MCF 10A (cell line): ENCODE data around the gene CARD9. TPM values are rescaled to one million over a fixed set of nuclear protein-coding genes. Genes with fewer than 3 reads are reported as not detected.

Experiments
- BruUV-seq: library from RNA; stranded (reverse); fragments of 400-500 nt; replicated peaks from 2 replicates; lab custom pipeline; 2021; lab: Mats Ljungman, UMichigan
- CTCF ChIA-PET: fragments of 300-600 bp; sonication (Branson Sonifier 250); formaldehyde crosslinking; extraction: SDS; loops from one replicate; lab custom pipeline; 2021; ENCODE audit warnings: antibody characterized with exemption, inconsistent platforms; lab: Yijun Ruan, JAX
- POLR2A ChIA-PET: fragments of 300-600, 350-650 bp; sonication (Branson Sonifier 250); formaldehyde crosslinking; extraction: SDS; loops from one replicate; lab custom pipeline; 2020; ENCODE audit warnings: antibody characterized with exemption, inconsistent platforms; lab: Yijun Ruan, JAX
- DNase-seq: peaks from one replicate; pipeline ENCODE4 v3.0.0-alpha.2; 2018; ENCODE audit not compliant: unreplicated experiment
- H3K27ac Mint-ChIP-seq: one replicate; pipeline ENCODE4 v1.8.0; 2022; ENCODE audit warnings: mild to moderate bottlenecking, low read depth, mixed read lengths; ENCODE audit not compliant: unreplicated experiment
- H3K27me3 Mint-ChIP-seq: one replicate; pipeline ENCODE4 v1.8.0; 2022; ENCODE audit warnings: mixed read lengths; ENCODE audit not compliant: insufficient read depth, unreplicated experiment
- H3K36me3 Mint-ChIP-seq: one replicate; pipeline ENCODE4 v1.8.0; 2022; ENCODE audit warnings: mild to moderate bottlenecking, moderate library complexity, mixed read lengths; ENCODE audit not compliant: insufficient read depth, unreplicated experiment
- H3K4me1 Mint-ChIP-seq: one replicate; pipeline ENCODE4 v1.8.0; 2022; ENCODE audit warnings: mixed read lengths; ENCODE audit not compliant: insufficient read depth, unreplicated experiment
- H3K4me3 Mint-ChIP-seq: one replicate; pipeline ENCODE4 v1.8.0; 2022; ENCODE audit warnings: mild to moderate bottlenecking, moderate library complexity, mixed read lengths; ENCODE audit not compliant: unreplicated experiment
- H3K9me3 Mint-ChIP-seq: one replicate; pipeline ENCODE4 v1.8.0; 2022; ENCODE audit warnings: mixed read lengths; ENCODE audit not compliant: unreplicated experiment
- CTCF ChIP-seq: fragments of 200-600 bp; IDR thresholded peaks from one replicate; pipeline ENCODE4 v1.8.0; 2022; ENCODE audit warnings: antibody characterized with exemption, mild to moderate bottlenecking; ENCODE audit not compliant: unreplicated experiment
- intact Hi-C: fragments of 100-400 bp; cut with micrococcal nuclease; formaldehyde crosslinking; loops from 2 replicates; pipeline ENCODE4 v1.14.1; 2022
- total RNA-seq: library from RNA; stranded (reverse); gene quantifications from 2 replicates; pipeline ENCODE4 v1.2.3, GENCODE V29; 2022

The CARD9 gene
- total RNA-seq, 1 experiment from 2014 or later, result 0.33 TPM

- BruUV-seq, result no TSS peak
- Mint-ChIP-seq H3K36me3 (peaks cover 51% of the 10 kb centered on the region), H3K4me3 (peak overlapping the region; percentile 81), H3K9me3 (no peaks in the 10 kb centered on the region), H3K4me1 (no peaks in the 10 kb centered on the region), H3K27ac (no peak overlapping the region), H3K27me3 (no peaks in the 10 kb centered on the region)
- no peak for DNase-seq
- no peak for TF ChIP-seq CTCF
- ChIA-PET CTCF (interaction anchor here (0.5 kb wide), 1 partner anchor 483 kb away, joined by 3 read pairs; no protein-coding TSS in a partner anchor), POLR2A (interaction anchor here (0.7 to 5.5 kb wide), 4 partner anchors 12 to 35 kb away, joined by 3 to 37 read pairs (median 9); partner anchors contain the start of genes DNLZ, ENTR1 and PMPCA)
- intact Hi-C loops, result no loop called here
These were observed 24.8 kb upstream of the CARD9 start for GRCh38 chr9:136398286-136398685.

GRCh38 chr9:136397643-136398042 lies 24.2 kb upstream of the CARD9 start:
- no TSS peak for BruUV-seq
- Mint-ChIP-seq H3K27me3 (no peaks in the 10 kb centered on the region), H3K27ac (no peak overlapping the region), H3K4me3 (no peak overlapping the region), H3K36me3 (peaks cover 50% of the 10 kb centered on the region), H3K4me1 (no peaks in the 10 kb centered on the region), H3K9me3 (no peaks in the 10 kb centered on the region)
- no peak for DNase-seq
- ChIA-PET POLR2A (interaction anchor here (3.5 to 5.5 kb wide), 2 partner anchors 13 to 34 kb away, joined by 15 to 37 read pairs; partner anchors contain the start of genes DNLZ, ENTR1 and PMPCA), CTCF (interaction anchor here (0.5 to 0.6 kb wide), 2 partner anchors 89 to 484 kb away, joined by 3 read pairs; no protein-coding TSS in a partner anchor)
- no peak for TF ChIP-seq CTCF
- intact Hi-C loops, result no loop called here

GRCh38 chr9:136396219-136396515 lies 22.7 kb upstream of the CARD9 start:
- intact Hi-C loops, result no loop called here
- ChIA-PET POLR2A (interaction anchor here (5.5 kb wide), 1 partner anchor 14 kb away, joined by 37 read pairs; the partner anchor contains the start of genes ENTR1 and PMPCA), CTCF (interaction anchor here (0.6 to 1.9 kb wide), 3 partner anchors 13 to 141 kb away, joined by 3 to 7 read pairs (median 3); partner anchors contain the start of gene DNLZ)
- H3K4me3 Mint-ChIP-seq, result no peak overlapping the region
- no peak for DNase-seq
- H3K9me3 Mint-ChIP-seq, result no peaks in the 10 kb centered on the region
- H3K27ac Mint-ChIP-seq, result no peak overlapping the region
- no peaks in the 10 kb centered on the region for H3K4me1 Mint-ChIP-seq
- no TSS peak for BruUV-seq
- peaks cover 52% of the 10 kb centered on the region for H3K36me3 Mint-ChIP-seq
- H3K27me3 Mint-ChIP-seq, result no peaks in the 10 kb centered on the region
- no peak for TF ChIP-seq CTCF

- intact Hi-C loops, result no loop called here
- H3K9me3 Mint-ChIP-seq, result no peaks in the 10 kb centered on the region
- CTCF ChIA-PET, result interaction anchor here (0.6 to 1.9 kb wide), 4 partner anchors 14 to 362 kb away, joined by 3 to 7 read pairs (median 3); partner anchors contain the start of genes DNLZ and LCN8
- no peak for TF ChIP-seq CTCF
- POLR2A ChIA-PET, result no interaction called here
- no peak for DNase-seq
- H3K27ac Mint-ChIP-seq, result no peak overlapping the region
- H3K4me1 Mint-ChIP-seq, result no peaks in the 10 kb centered on the region
- no TSS peak for BruUV-seq
- H3K27me3 Mint-ChIP-seq, result no peaks in the 10 kb centered on the region
- no peak overlapping the region for H3K4me3 Mint-ChIP-seq
- H3K36me3 Mint-ChIP-seq, result peaks cover 57% of the 10 kb centered on the region
These were observed 22.1 kb upstream of the CARD9 start for GRCh38 chr9:136395345-136396218.
